H1 (cell line): ENCODE results near the gene CEP57. TPM values are rescaled to one million over a fixed set of nuclear protein-coding genes. Genes with fewer than 3 reads are reported as not detected.

ENCODE experiments used
- CTCF ChIA-PET: fragments of 300-600 bp; sonication (Branson Sonifier 250); formaldehyde crosslinking; loops from one replicate; lab custom pipeline; 2021; ENCODE audit not compliant: partially characterized antibody; lab: Charles Lee
- POLR2A ChIA-PET: fragments of 300-600 bp; sonication (Branson Sonifier 250); formaldehyde crosslinking; loops from one replicate; lab custom pipeline; 2021; ENCODE audit warnings: inconsistent platforms; ENCODE audit not compliant: partially characterized antibody; lab: Charles Lee
- DNase-seq, 2 experiments: peaks; one replicate each; pipeline versions ENCODE4 v3.0.0 to v3.0.0-alpha.2; 2010 to 2022; ENCODE audit warnings: low spot score in 2 of 2, low read depth in 1 of 2, mixed read lengths in 1 of 2
- FAIRE-seq: peaks from 2 replicates; lab custom pipeline; 2011; peaks lifted over from hg19 to GRCh38; lab: Jason Lieb, UNC
- H2AFZ ChIP-seq: 2 replicates; pipeline ENCODE4 v1.8.1; 2012; ENCODE audit warnings: low read length, inconsistent platforms
- H2AK5ac ChIP-seq: 2 replicates; pipeline ENCODE4 v1.6.1; 2013; ENCODE audit warnings: low read depth, low read length
- H2BK120ac ChIP-seq: replicated peaks from 2 replicates; pipeline ENCODE3; 2013; ENCODE audit warnings: low read depth, low read length, inconsistent platforms
- H2BK12ac ChIP-seq: 2 replicates; pipeline ENCODE4 v1.6.1; 2013; ENCODE audit warnings: low read depth, low read length
- H2BK15ac ChIP-seq: 2 replicates; pipeline ENCODE4 v1.6.1; 2013; ENCODE audit warnings: low read length
- H2BK20ac ChIP-seq: 2 replicates; pipeline ENCODE4 v1.6.1; 2013; ENCODE audit warnings: low read length
- H2BK5ac ChIP-seq: 2 replicates; pipeline ENCODE4 v1.6.1; 2013; ENCODE audit warnings: low read depth, low read length
- H3K14ac ChIP-seq: 2 replicates; pipeline ENCODE4 v1.6.1; 2013; ENCODE audit warnings: inconsistent platforms; ENCODE audit not compliant: insufficient read length
- H3K18ac ChIP-seq: 2 replicates; pipeline ENCODE4 v1.6.1; 2013; ENCODE audit warnings: low read length; ENCODE audit errors: extremely low read depth
- H3K23ac ChIP-seq: 2 replicates; pipeline ENCODE4 v1.6.1; 2013; ENCODE audit warnings: inconsistent platforms; ENCODE audit not compliant: insufficient read length
- H3K23me2 ChIP-seq: 2 replicates; pipeline ENCODE4 v1.6.1; 2013; ENCODE audit warnings: low read depth, low read length
- H3K27ac ChIP-seq: 2 replicates; pipeline ENCODE4 v1.6.1; 2011; ENCODE audit warnings: low read depth, low read length, inconsistent platforms
- H3K27me3 ChIP-seq, 4 experiments: replicated peaks in 1 of 4; 1 replicate in 1 of 4; 2 replicates in 3 of 4; pipeline versions ENCODE4 v1.6.1 to v1.8.1; 2011 to 2013; ENCODE audit warnings: low read length in 3 of 4, mild to moderate bottlenecking in 3 of 4, inconsistent platforms in 2 of 4, mixed read lengths in 2 of 4, moderate library complexity in 1 of 4; ENCODE audit not compliant: control insufficient read depth in 3 of 4, insufficient read depth in 3 of 4; ENCODE audit errors: extremely low read depth in 1 of 4
- H3K36me3 ChIP-seq, 4 experiments: 2 replicates each; pipeline versions ENCODE4 v1.6.1 to v1.8.1; 2011 to 2013; ENCODE audit warnings: mild to moderate bottlenecking in 4 of 4, low read length in 3 of 4, moderate library complexity in 2 of 4, control low read depth in 1 of 4, inconsistent platforms in 1 of 4; ENCODE audit not compliant: insufficient read depth in 4 of 4, control insufficient read depth in 2 of 4
- H3K4ac ChIP-seq: replicated peaks from 2 replicates; pipeline ENCODE3; 2013; ENCODE audit warnings: low read length, low read depth, mixed read lengths, inconsistent platforms; ENCODE audit not compliant: insufficient read length
- H3K4me1 ChIP-seq, 4 experiments: replicated peaks in 1 of 4; 1 replicate in 1 of 4; 2 replicates in 3 of 4; pipeline versions ENCODE4 v1.6.1 to v1.8.1; 2011 to 2013; ENCODE audit warnings: low read length in 3 of 4, inconsistent platforms in 2 of 4, mixed read lengths in 1 of 4; ENCODE audit not compliant: insufficient read depth in 4 of 4, control insufficient read depth in 3 of 4
- H3K4me2 ChIP-seq, 2 experiments: 2 replicates each; pipeline versions ENCODE4 v1.6.1 to v1.8.1; 2011 to 2013; ENCODE audit warnings: low read depth in 2 of 2, low read length in 2 of 2, control low read depth in 1 of 2, inconsistent platforms in 1 of 2, mild to moderate bottlenecking in 1 of 2; ENCODE audit not compliant: insufficient read depth in 1 of 2
- H3K4me3 ChIP-seq, 4 experiments: fragments of 200-600, 300-600 bp in 1 of 4; sonication (generic), shearing (Covaris generic), sonication (Bioruptor Twin) in 1 of 4; 2 replicates each; pipeline versions ENCODE4 v1.5.1 to v1.8.1; 2011 to 2016; ENCODE audit warnings: low read length in 4 of 4, low read depth in 3 of 4, control low read depth in 2 of 4, inconsistent platforms in 2 of 4, mild to moderate bottlenecking in 2 of 4, mixed read lengths in 1 of 4, moderate library complexity in 1 of 4; ENCODE audit not compliant: insufficient read depth in 2 of 4; ENCODE audit errors: extremely low read depth in 1 of 4
- H3K56ac ChIP-seq: replicated peaks from 2 replicates; pipeline ENCODE3; 2013; ENCODE audit warnings: low read depth, mild to moderate bottlenecking, mixed read lengths, low read length, inconsistent platforms; ENCODE audit not compliant: insufficient read length
- H3K79me1 ChIP-seq: 2 replicates; pipeline ENCODE4 v1.6.1; 2013; ENCODE audit warnings: low read depth, low read length, control low read depth
- H3K79me2 ChIP-seq, 2 experiments: 2 replicates each; pipeline versions ENCODE4 v1.6.1 to v1.8.1; 2012 to 2013; ENCODE audit warnings: low read length in 2 of 2, mild to moderate bottlenecking in 2 of 2, inconsistent platforms in 1 of 2; ENCODE audit not compliant: insufficient read depth in 2 of 2, control insufficient read depth in 1 of 2
- H3K9ac ChIP-seq, 4 experiments: replicated peaks in 1 of 4; 1 replicate in 1 of 4; 2 replicates in 3 of 4; pipeline versions ENCODE4 v1.6.1 to v1.8.1; 2011 to 2013; ENCODE audit warnings: low read depth in 3 of 4, low read length in 3 of 4, control low read depth in 2 of 4, mild to moderate bottlenecking in 2 of 4, moderate library complexity in 2 of 4, inconsistent platforms in 1 of 4; ENCODE audit errors: extremely low read depth in 1 of 4
- H3K9me3 ChIP-seq, 2 experiments: 2 replicates each; pipeline versions ENCODE4 v1.6.1 to v1.8.1; 2012 to 2013; ENCODE audit warnings: mild to moderate bottlenecking in 2 of 2, moderate library complexity in 2 of 2, control low read depth in 1 of 2, inconsistent platforms in 1 of 2, low read depth in 1 of 2, low read length in 1 of 2, mixed read lengths in 1 of 2; ENCODE audit not compliant: insufficient read depth in 2 of 2
- H4K20me1 ChIP-seq, 2 experiments: replicated peaks in 1 of 2; 2 replicates each; pipeline versions ENCODE3 to v1.8.1; 2011 to 2013; ENCODE audit warnings: inconsistent platforms in 2 of 2, low read length in 2 of 2, mild to moderate bottlenecking in 1 of 2; ENCODE audit not compliant: insufficient read depth in 2 of 2, control insufficient read depth in 1 of 2
- H4K5ac ChIP-seq: 2 replicates; pipeline ENCODE4 v1.6.1; 2013; ENCODE audit warnings: low read length, low read depth, mixed read lengths, inconsistent platforms; ENCODE audit not compliant: insufficient read length
- H4K8ac ChIP-seq: 2 replicates; pipeline ENCODE4 v1.8.0; 2013; ENCODE audit warnings: mild to moderate bottlenecking, moderate library complexity, low read length, inconsistent platforms; ENCODE audit not compliant: insufficient read depth; ENCODE audit errors: extremely low read depth
- H4K91ac ChIP-seq: replicated peaks from 2 replicates; pipeline ENCODE3; 2013; ENCODE audit warnings: low read length, mixed read lengths, inconsistent platforms; ENCODE audit not compliant: insufficient read length
- BACH1 ChIP-seq: IDR thresholded peaks from 2 replicates; pipeline ENCODE4 v1.6.1; 2012; ENCODE audit warnings: low read length, improper control_type of control experiment
- BRCA1 ChIP-seq: IDR thresholded peaks from 2 replicates; pipeline ENCODE4 v1.6.1; 2012; ENCODE audit warnings: low read depth, low read length, improper control_type of control experiment
- CHD2 ChIP-seq: IDR thresholded peaks from 2 replicates; pipeline ENCODE4 v1.6.1; 2012; ENCODE audit warnings: low read length, improper control_type of control experiment
- CREB1 ChIP-seq: IDR thresholded peaks from 2 replicates; pipeline ENCODE4 v1.6.1; 2012; ENCODE audit warnings: inconsistent platforms
- FOSL1 ChIP-seq: IDR thresholded peaks from 2 replicates; pipeline ENCODE4 v1.6.1; 2011; ENCODE audit warnings: mild to moderate bottlenecking, low read depth, low read length, moderate library complexity; ENCODE audit not compliant: insufficient read depth
- GTF2F1 ChIP-seq: IDR thresholded peaks from 2 replicates; pipeline ENCODE4 v1.6.1; 2012; ENCODE audit warnings: low read depth, low read length, improper control_type of control experiment, borderline replicate concordance
- HDAC6 ChIP-seq: IDR thresholded peaks from one replicate; pipeline ENCODE4 v1.7.1; 2012; ENCODE audit warnings: low read depth, mild to moderate bottlenecking, inconsistent platforms, low read length, moderate library complexity
- KDM5A ChIP-seq: fragments of 200-600 bp; IDR thresholded peaks from 2 replicates; pipeline ENCODE4 v1.7.1; 2012; ENCODE audit warnings: mild to moderate bottlenecking, low read length, inconsistent platforms, mixed read lengths
- NRF1 ChIP-seq: IDR thresholded peaks from 2 replicates; pipeline ENCODE4 v1.6.1; 2011; ENCODE audit warnings: mild to moderate bottlenecking, low read depth, low read length, improper control_type of control experiment
- SAP30 ChIP-seq: fragments of 300-600 bp; sonication (generic); IDR thresholded peaks from 2 replicates; pipeline ENCODE4 v1.7.1; 2012; ENCODE audit warnings: low read length, moderate library complexity, mild to moderate bottlenecking, inconsistent platforms; ENCODE audit not compliant: insufficient read depth, insufficient replicate concordance
- SP2 ChIP-seq: IDR thresholded peaks from 2 replicates; pipeline ENCODE4 v1.6.1; 2012; ENCODE audit warnings: mild to moderate bottlenecking, low read length, inconsistent platforms
- TAF7 ChIP-seq: optimal IDR thresholded peaks from 2 replicates; pipeline ENCODE3; 2011; ENCODE audit warnings: low read depth, mild to moderate bottlenecking, inconsistent platforms, low read length, moderate library complexity, borderline replicate concordance
- TEAD4 ChIP-seq: IDR thresholded peaks from 2 replicates; pipeline ENCODE4 v1.6.1; 2012; ENCODE audit warnings: low read depth, low read length, inconsistent platforms, mixed read lengths
- YY1 ChIP-seq: IDR thresholded peaks from 2 replicates; pipeline ENCODE4 v1.6.1; 2011; ENCODE audit warnings: low read depth, mild to moderate bottlenecking, low read length
- WGBS, 2 experiments: shearing (Covaris generic) in 1 of 2; methylation state at CpG; one replicate each; pipeline versions ENCODE4 v1.1.6 to v1.1.7; 2013 to 2015; ENCODE audit warnings: low lambda C conversion rate in 2 of 2, mixed read lengths in 2 of 2, inconsistent platforms in 1 of 2, low coverage in 1 of 2, missing lambda C conversion rate in 1 of 2; ENCODE audit not compliant: insufficient replicate concordance in 2 of 2, insufficient coverage in 1 of 2, insufficient read length in 1 of 2; ENCODE audit errors: extremely low coverage in 1 of 2, missing lambda C conversion rate in 1 of 2; 5-methylcytosine and 5-hydroxymethylcytosine counted together
- polyA plus RNA-seq, 7 experiments: library from polyadenylated mRNA; depleted of rRNA in 3 of 7; stranded (reverse) in 5 of 7; unstranded in 2 of 7; fragments of >200 nt in 5 of 7; fragments of 200-250 nt in 2 of 7; gene quantifications; 1 replicate in 5 of 7; 2 replicates in 1 of 7; 4 replicates in 1 of 7; pipeline versions ENCODE4 v1.2.1 to v1.2.3, GENCODE V29; 2011 to 2013; ENCODE audit warnings: missing spikeins in 2 of 7, mixed read lengths in 2 of 7
- total RNA-seq: library from RNA; stranded (reverse); fragmentation: NEBNext Ultra II Directional; extraction: Animal tissue kit (Norgen Biotek cat#: 25700); gene quantifications from 2 replicates; pipeline ENCODE4 v1.2.1, GENCODE V29; 2021
- TF ChIP-seq, protein P1 (sequence below): IDR thresholded peaks from 2 replicates; pipeline ENCODE4 v1.6.1; 2012; ENCODE audit warnings: inconsistent platforms

Gene CEP57
- total and polyA plus RNA-seq, 2 of the 8 experiments (the other 6 are each of a cell fraction or from before 2014, with no cell fraction given): 26.3 to 72.7 TPM

DNA sequence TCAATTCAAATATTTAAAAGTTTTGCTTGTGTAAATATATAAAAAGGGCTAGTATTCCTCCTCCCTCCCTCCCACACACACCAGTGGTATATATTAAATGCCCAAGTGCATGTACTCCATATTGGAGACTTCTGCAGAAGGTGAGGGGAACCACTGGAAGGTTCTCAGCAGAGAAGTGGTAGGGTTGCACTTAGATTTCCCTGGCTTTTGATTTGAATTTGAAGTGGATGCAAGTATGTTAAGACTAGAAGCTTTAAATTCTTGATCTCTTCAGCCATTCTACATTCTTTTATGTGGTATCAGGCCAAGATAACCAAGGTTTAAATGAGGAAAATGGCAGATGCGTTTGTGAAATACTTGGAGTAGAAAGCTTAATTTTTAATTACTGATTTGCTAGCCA lies 43.1 kb downstream of the CEP57 start:
- Histone ChIP-seq H3K9me3 (no peaks in the 10 kb centered on the region), H3K18ac (no peak overlapping the region), H4K5ac (no peak overlapping the region), H3K4me3 (no peak overlapping the region), H4K8ac (no peak overlapping the region), H3K27ac (no peak overlapping the region), H3K79me2 (no peaks in the 10 kb centered on the region), H2BK5ac (no peak overlapping the region), H3K79me1 (no peaks in the 10 kb centered on the region), H3K56ac (no peak overlapping the region), H2BK20ac (no peak overlapping the region), H3K36me3 (peaks cover 5 to 73% (median 54%) of the 10 kb centered on the region in 4 experiments; a peak in 7 of 8 replicates), H3K14ac (no peak overlapping the region), H4K20me1 (no peaks in the 10 kb centered on the region), H2AFZ (no peak overlapping the region), H2BK15ac (no peak overlapping the region), H3K4me1 (no peaks in the 10 kb centered on the region), H2BK120ac (no peak overlapping the region), H3K4ac (no peak overlapping the region), H3K23ac (no peak overlapping the region), H3K9ac (no peak overlapping the region), H2BK12ac (no peak overlapping the region), H3K4me2 (no peak overlapping the region), H4K91ac (no peak overlapping the region), H3K27me3 (no peaks in the 10 kb centered on the region), H3K23me2 (no peaks in the 10 kb centered on the region), H2AK5ac (no peak overlapping the region)
- no peak for FAIRE-seq
- 100% methylated on average over 1 of the region's 1 CpG; no CpG with 5 or more reads in 1 of the 2 experiments for WGBS, 2 experiments
- ChIA-PET CTCF (interaction anchor here (0.5 to 8.2 kb wide), 5 partner anchors 10 to 561 kb away, joined by 3 to 47 read pairs (median 3); no protein-coding TSS in a partner anchor), POLR2A (interaction anchor here (0.9 to 2.1 kb wide), 2 partner anchors 16 to 509 kb away, joined by 3 to 5 read pairs; no protein-coding TSS in a partner anchor)
- DNase-seq: no peak
- no peak for TF ChIP-seq BACH1
- TF ChIP-seq KDM5A: no peak
- no peak for TF ChIP-seq BRCA1
- no peak for TF ChIP-seq YY1
- no peak for TF ChIP-seq NRF1
- no peak for TF ChIP-seq SAP30
- no peak for TF ChIP-seq SP2
- no peak for TF ChIP-seq FOSL1
- no peak for TF ChIP-seq GTF2F1
- no peak for TF ChIP-seq TEAD4
- TF ChIP-seq HDAC6: no peak
- TF ChIP-seq, protein P1, sequence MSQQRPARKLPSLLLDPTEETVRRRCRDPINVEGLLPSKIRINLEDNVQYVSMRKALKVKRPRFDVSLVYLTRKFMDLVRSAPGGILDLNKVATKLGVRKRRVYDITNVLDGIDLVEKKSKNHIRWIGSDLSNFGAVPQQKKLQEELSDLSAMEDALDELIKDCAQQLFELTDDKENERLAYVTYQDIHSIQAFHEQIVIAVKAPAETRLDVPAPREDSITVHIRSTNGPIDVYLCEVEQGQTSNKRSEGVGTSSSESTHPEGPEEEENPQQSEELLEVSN: no peak
- TF ChIP-seq CHD2: no peak
- TF ChIP-seq CREB1: no peak
- no peak for TF ChIP-seq TAF7
